Lower lobe of right lung (tissue), 2 donors: ENCODE measurements around the gene SYS1. TPM values are rescaled to one million over a fixed set of nuclear protein-coding genes. Genes with fewer than 3 reads are reported as not detected.
"Not testable (repeated sequence)": the region's sequence is repeated elsewhere in the genome, so short reads cannot be mapped to it uniquely, and the experiment has no call there.

Experiments used
- ATAC-seq, 2 donors: fragments of 200-7000 bp; cut with Tn5 transposase; one replicate each; pipeline ENCODE4 v1.9.1; 2020 to 2022; ENCODE audit warnings: mild to moderate bottlenecking in 2 of 2, moderate library complexity in 2 of 2
- DNase-seq: peaks from one replicate; pipeline ENCODE4 v3.0.0-alpha.2; 2020
- H3K27ac ChIP-seq: fragments of 200-600 bp; one replicate; pipeline ENCODE4 v1.8.0; 2022
- H3K27me3 ChIP-seq: fragments of 200-600 bp; one replicate; pipeline ENCODE4 v1.8.0; 2022; ENCODE audit warnings: low read depth
- H3K36me3 ChIP-seq: fragments of 200-600 bp; one replicate; pipeline ENCODE4 v1.8.0; 2022; ENCODE audit warnings: mild to moderate bottlenecking
- H3K4me1 ChIP-seq: fragments of 200-600 bp; one replicate; pipeline ENCODE4 v1.8.0; 2022
- H3K4me3 ChIP-seq: fragments of 200-600 bp; one replicate; pipeline ENCODE4 v1.8.0; 2022; ENCODE audit warnings: mild to moderate bottlenecking
- H3K9me3 ChIP-seq: fragments of 200-600 bp; one replicate; pipeline ENCODE4 v1.8.0; 2022
- CTCF ChIP-seq: fragments of 200-600 bp; IDR thresholded peaks from one replicate; pipeline ENCODE4 v1.8.0; 2022; ENCODE audit warnings: antibody characterized with exemption, mild to moderate bottlenecking
- intact Hi-C: fragments of 100-400 bp; cut with DNase I; formaldehyde crosslinking; loops from one replicate; pipeline ENCODE4 v1.11.0; 2022
- total RNA-seq: library from RNA; stranded (reverse); fragmentation: NEBNext Ultra II Directional; extraction: Animal tissue kit (Norgen Biotek cat#: 25700); gene quantifications from one replicate; pipeline ENCODE4 v1.2.1, GENCODE V29; 2021
- donor health status: DM: no; HTN: yes; CAD: no; lungs with severe emphysema.

The SYS1 gene
- total RNA-seq, 1 donor from 2014 or later: 69.3 TPM

- peak within 1 kb of the TSS; percentile 93 for H3K27ac ChIP-seq
- intact Hi-C loops: no loop called here
- peak; percentile 82 for DNase-seq
- TF ChIP-seq CTCF: no peak
- H3K4me1 ChIP-seq: peaks cover 53% of the 10 kb centered on the region
- peak within 1 kb of the TSS; percentile 82 for H3K4me3 ChIP-seq
- H3K9me3 ChIP-seq: no peaks in the 10 kb centered on the region
- no peaks in the 10 kb centered on the region for H3K27me3 ChIP-seq
- ATAC-seq: peak; percentile 73 to 83
- H3K36me3 ChIP-seq: no peaks in the 10 kb centered on the region
These were observed 14.8 kb upstream of the SYS1 start, which contains the start of gene SDC4 for GRCh38 chr20:45347936-45348778. SDC4 (minus strand) TSS chr20:45348424; CDS start chr20:45348384, 40 bp downstream.

GRCh38 chr20:45350217-45350616 lies 12.7 kb upstream of the SYS1 start:
- H3K4me1 ChIP-seq: peaks cover 33% of the 10 kb centered on the region
- intact Hi-C loops: no loop called here
- no peak for TF ChIP-seq CTCF
- ATAC-seq (no peak), DNase-seq (no peak)
- H3K27ac ChIP-seq: no peak overlapping the region
- no peak overlapping the region for H3K4me3 ChIP-seq
- no peaks in the 10 kb centered on the region for H3K36me3 ChIP-seq
- no peaks in the 10 kb centered on the region for H3K9me3 ChIP-seq
- no peaks in the 10 kb centered on the region for H3K27me3 ChIP-seq

GRCh38 chr20:45350795-45351194 lies 12.2 kb upstream of the SYS1 start:
- ATAC-seq, intact Hi-C loops, DNase-seq, H3K27me3 ChIP-seq, H3K9me3 ChIP-seq, H3K36me3 ChIP-seq, H3K4me3 ChIP-seq, H3K27ac ChIP-seq: not testable (repeated sequence)
- H3K4me1 ChIP-seq: peaks cover 27% of the 10 kb centered on the region

GRCh38 chr20:45352729-45353128 lies 10.2 kb upstream of the SYS1 start:
- Histone ChIP-seq H3K9me3 (no peaks in the 10 kb centered on the region), H3K4me1 (peaks cover 16% of the 10 kb centered on the region), H3K4me3 (no peak overlapping the region), H3K36me3 (no peaks in the 10 kb centered on the region), H3K27ac (no peak overlapping the region), H3K27me3 (no peaks in the 10 kb centered on the region)
- no peak for TF ChIP-seq CTCF
- intact Hi-C loops: no loop called here
- ATAC-seq (no peak), DNase-seq (no peak)

- ATAC-seq (no peak), DNase-seq (no peak)
- Histone ChIP-seq H3K36me3 (no peaks in the 10 kb centered on the region), H3K4me1 (peaks cover 22% of the 10 kb centered on the region), H3K27ac (no peak overlapping the region), H3K4me3 (no peak overlapping the region), H3K9me3 (no peaks in the 10 kb centered on the region), H3K27me3 (no peaks in the 10 kb centered on the region)
- intact Hi-C loops: no loop called here
- TF ChIP-seq CTCF: no peak
These were observed 9.2 kb upstream of the SYS1 start for GRCh38 chr20:45353746-45354145.
